HG03039 (cell line): Measurements from ENCODE around the gene CHST9.

Source experiments
- ATAC-seq: cut with Tn5 transposase; IDR thresholded peaks from one replicate; pipeline ENCODE4 v1.9.1; 2021; ENCODE audit warnings: mild to moderate bottlenecking, moderate library complexity; ENCODE audit not compliant: unreplicated experiment

CHST9 gene

DNA sequence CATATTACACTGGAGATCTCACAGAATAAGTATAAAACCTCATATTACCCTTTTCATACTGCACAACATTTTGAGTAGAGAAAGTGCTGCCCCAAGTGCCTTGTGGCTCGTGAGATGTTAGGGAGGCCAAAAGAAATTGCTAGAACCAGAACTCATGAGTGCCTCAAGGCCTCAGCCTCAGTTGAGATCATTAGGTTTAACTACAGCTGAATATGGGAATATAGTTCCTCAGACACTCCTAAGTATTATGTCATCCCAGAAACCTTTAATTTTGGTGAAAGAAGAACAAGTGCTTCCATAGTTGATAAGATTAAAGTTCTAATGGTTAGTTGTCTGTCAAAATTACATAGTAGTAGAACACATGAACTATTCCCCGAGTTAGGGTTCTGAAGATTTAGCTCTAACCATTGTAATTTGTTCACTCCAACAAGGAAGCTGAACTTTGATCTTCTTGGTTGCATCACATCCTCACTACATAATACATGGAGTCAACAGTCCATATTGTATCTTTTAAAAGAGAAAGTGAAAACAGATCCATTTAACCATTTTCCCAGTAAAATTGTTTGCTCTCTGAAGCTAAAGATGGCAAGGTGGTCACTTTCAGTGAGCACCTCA, 310.0 kb downstream of the CHST9 start:
- ATAC-seq, result no peak

GRCh38 chr18:26874283-26874682, 310.8 kb downstream of the CHST9 start:
- no peak for ATAC-seq

GRCh38 chr18:26869640-26870039, 315.5 kb downstream of the CHST9 start:
- peak; percentile 55 for ATAC-seq

- no peak for ATAC-seq
Observed at GRCh38 chr18:26868968-26869586, 316.0 kb downstream of the CHST9 start.

GRCh38 chr18:26867471-26867870, 317.6 kb downstream of the CHST9 start:
- ATAC-seq, result no peak

DNA sequence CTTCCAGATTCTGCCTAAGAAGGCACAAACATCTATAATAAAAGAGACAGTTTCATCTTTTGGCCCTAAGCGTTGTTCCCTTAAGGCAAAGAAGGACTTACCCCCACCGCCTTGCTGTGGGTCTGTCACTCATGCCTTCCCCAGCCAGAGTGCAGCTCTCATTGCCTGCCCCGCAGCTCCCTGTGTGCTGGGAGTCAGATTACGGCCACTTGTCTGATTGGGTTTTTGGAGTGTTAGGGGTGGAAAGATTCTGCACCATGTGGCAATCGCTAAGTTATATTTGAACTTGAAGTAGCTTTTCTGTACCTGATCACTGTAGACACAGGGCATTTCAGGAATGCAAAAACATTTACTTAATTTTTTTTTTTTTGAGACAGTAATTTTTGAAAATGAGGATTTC, 319.6 kb downstream of the CHST9 start, which contains the start of gene AQP4:
AQP4 (minus strand) TSS at position 151 of the 400 bp plus-strand sequence; CDS start at position 133, 18 bp downstream.
- no peak for ATAC-seq

DNA sequence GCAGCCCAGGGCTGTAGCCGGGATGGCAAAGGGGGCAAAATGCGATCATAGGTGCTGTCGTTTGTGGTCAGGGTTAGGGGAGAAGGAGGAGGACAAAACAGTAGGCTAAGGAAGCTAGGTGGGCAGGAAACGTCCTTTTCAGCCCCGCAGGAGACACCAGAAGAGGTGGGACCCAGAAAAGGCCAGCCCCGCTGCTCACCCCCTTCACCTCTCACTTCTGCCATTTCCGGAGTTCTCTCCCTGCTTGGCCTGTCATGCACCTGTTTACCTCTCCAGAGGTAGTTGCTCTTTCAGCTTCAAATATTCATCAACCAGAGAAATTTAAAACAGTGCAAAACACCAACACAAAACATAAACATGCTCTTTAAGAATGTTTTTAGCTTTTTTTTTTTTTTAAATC, 320.4 kb downstream of the CHST9 start:
- no peak for ATAC-seq

DNA sequence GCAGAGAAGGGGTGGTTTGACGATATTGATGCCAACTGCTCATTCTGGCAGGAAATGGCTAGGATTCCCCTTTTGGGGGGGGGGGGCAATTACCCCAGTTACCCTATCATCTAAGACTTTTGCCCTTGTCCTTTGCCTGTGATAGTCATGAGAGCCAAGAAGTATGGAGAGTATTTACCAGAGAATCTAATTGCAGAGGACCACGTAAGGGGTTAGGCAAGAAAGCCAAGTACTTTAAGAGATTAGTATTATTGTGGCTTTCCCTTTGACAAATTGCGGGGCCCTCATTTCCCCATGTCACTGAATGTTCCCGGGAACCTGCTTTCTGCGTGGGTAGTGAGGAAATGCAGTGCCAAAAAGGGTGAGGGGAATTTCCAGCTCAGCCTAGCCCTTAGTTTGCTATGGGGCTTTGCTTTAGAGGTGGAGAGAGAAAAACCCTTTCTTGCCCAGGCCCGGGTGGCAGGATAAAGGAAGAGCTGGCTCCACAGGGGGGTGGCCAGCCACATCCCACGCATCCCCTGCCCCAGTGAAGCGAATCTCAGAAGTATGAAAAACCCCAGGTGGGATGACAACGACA, 321.1 kb downstream of the CHST9 start:
- no peak for ATAC-seq

- ATAC-seq, result no peak
Observed at GRCh38 chr18:26863122-26863879, 321.8 kb downstream of the CHST9 start.

DNA sequence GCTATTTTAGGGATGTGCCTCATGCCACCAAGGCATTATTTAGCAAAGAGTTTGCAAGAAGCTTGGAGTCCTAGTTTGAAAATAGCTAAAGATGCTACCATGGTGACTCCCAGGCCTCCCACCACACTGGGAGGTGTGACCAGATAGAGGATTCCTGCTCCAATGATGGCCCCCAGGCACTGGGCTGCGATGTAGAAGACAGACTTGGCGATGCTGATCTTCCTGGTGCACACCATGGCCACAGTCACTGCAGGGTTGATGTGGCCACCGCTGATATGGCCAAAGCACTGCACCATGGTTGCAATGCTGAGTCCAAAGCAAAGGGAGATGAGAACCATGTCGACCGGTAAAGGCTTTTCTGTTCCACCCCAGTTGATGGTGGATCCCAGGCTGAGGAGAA, 323.0 kb downstream of the CHST9 start:
- no peak for ATAC-seq
